ENCODE measurements around the gene PTPN1.

DNA sequence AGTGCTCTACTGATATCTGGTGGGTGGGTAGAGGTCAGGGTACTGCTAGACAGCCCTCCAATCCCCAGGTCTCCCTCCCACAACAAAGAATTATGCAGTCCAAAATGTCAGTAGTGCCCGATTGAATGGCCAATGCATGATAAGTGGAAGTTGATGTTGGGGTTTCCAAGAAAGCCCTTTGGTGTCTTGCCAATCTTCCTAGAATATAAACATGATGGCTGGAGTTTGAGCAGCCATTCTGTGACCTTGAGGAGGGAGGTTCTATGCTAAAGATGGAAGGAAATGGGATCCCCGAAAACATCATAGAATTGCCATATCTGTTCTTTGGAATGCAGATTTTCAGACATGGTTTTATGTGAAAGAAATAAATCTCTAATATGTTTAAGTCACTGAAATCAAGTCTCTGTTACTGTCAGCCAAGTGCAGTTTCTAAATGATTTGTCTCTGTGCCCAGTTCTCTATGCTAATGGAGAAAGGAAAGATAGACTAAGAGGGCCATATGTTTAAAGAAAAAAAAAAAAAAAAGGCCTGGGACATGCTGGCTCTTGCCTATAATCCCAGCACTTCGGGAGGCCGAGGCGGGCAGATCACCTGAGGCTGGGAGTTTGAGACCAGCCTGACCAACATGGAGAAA lies 32.8 kb upstream of the PTPN1 start:
- no peak for TF ChIP-seq CTCF (IDR thresholded peaks at IDR 0.05 in 2 of 3, conservative IDR thresholded peaks at IDR 0.05 in 1 of 3; ENCODE audit: control insufficient read depth in 2 of 3, extremely low read depth in 1 of 3, insufficient read depth in 1 of 3, low read depth in 3 of 3, low read length in 3 of 3)
- no peak for TF ChIP-seq YY1 (IDR thresholded peaks at IDR 0.05; ENCODE audit: low read depth, low read length)
- TF ChIP-seq POLR2A (IDR thresholded peaks at IDR 0.05; ENCODE audit: low read depth, low read length) = no peak
- no peak for TF ChIP-seq NKRF (conservative IDR thresholded peaks at IDR 0.05)
- TF ChIP-seq PML (IDR thresholded peaks at IDR 0.05; ENCODE audit: low read length) = no peak
- TF ChIP-seq HCFC1 (IDR thresholded peaks at IDR 0.05; ENCODE audit: low read length) = no peak
- TF ChIP-seq CREB1 (IDR thresholded peaks at IDR 0.05; ENCODE audit: low read depth) = no peak
- no peak for TF ChIP-seq NR2C2 (IDR thresholded peaks at IDR 0.05; ENCODE audit: borderline replicate concordance, control insufficient read depth, insufficient read length, low read depth)
- TF ChIP-seq EZH2 (IDR thresholded peaks at IDR 0.05; ENCODE audit: borderline replicate concordance, control insufficient read depth, low read depth, low read length) = no peak

Measured in GM12878 (cell line).